Neuronal stem cell (in vitro differentiated cells): ENCODE data around the gene STAB2. TPM values are rescaled to one million over a fixed set of nuclear protein-coding genes. Genes with fewer than 3 reads are reported as not detected.

Experiments
- DNase-seq: peaks from one replicate; pipeline ENCODE4 v3.0.0-alpha.2; 2013; ENCODE audit warnings: low spot score
- H2AFZ ChIP-seq: one replicate; pipeline ENCODE4 v1.6.1; 2013; ENCODE audit warnings: mild to moderate bottlenecking, low read length, inconsistent platforms
- H2AK5ac ChIP-seq: 2 replicates; pipeline ENCODE4 v1.6.1; 2013; ENCODE audit warnings: low read depth, mild to moderate bottlenecking, inconsistent platforms, low read length, moderate library complexity, mixed read lengths
- H2BK120ac ChIP-seq: 2 replicates; pipeline ENCODE4 v1.6.1; 2013; ENCODE audit warnings: low read depth, mild to moderate bottlenecking, inconsistent platforms, low read length, moderate library complexity, mixed read lengths
- H2BK12ac ChIP-seq: one replicate; pipeline ENCODE4 v1.6.1; 2013; ENCODE audit warnings: low read length, inconsistent platforms
- H2BK15ac ChIP-seq: 2 replicates; pipeline ENCODE4 v1.6.1; 2013; ENCODE audit warnings: mild to moderate bottlenecking, low read length, inconsistent platforms, mixed read lengths
- H2BK5ac ChIP-seq: one replicate; pipeline ENCODE4 v1.6.1; 2013; ENCODE audit warnings: inconsistent platforms, mild to moderate bottlenecking, low read length, moderate library complexity
- H3K14ac ChIP-seq: one replicate; pipeline ENCODE4 v1.6.1; 2013; ENCODE audit warnings: low read length, inconsistent platforms
- H3K18ac ChIP-seq: 2 replicates; pipeline ENCODE4 v1.6.1; 2013; ENCODE audit warnings: low read length, inconsistent platforms
- H3K23ac ChIP-seq: 2 replicates; pipeline ENCODE4 v1.6.1; 2013; ENCODE audit warnings: low read depth, mild to moderate bottlenecking, mixed read lengths, low read length, inconsistent platforms; ENCODE audit not compliant: poor library complexity
- H3K27ac ChIP-seq: replicated peaks from 3 replicates; pipeline ENCODE4 v1.5.1; 2013; ENCODE audit warnings: low read length, inconsistent platforms
- H3K27me3 ChIP-seq, 3 experiments: 2 replicates each; pipeline ENCODE4 v1.6.1; 2013; ENCODE audit warnings: low read length in 3 of 3, mild to moderate bottlenecking in 2 of 3, inconsistent platforms in 1 of 3, low read depth in 1 of 3, mixed read lengths in 1 of 3, moderate library complexity in 1 of 3; ENCODE audit not compliant: control insufficient read depth in 3 of 3, insufficient read depth in 3 of 3
- H3K36me3 ChIP-seq, 2 donors: replicated peaks in 1 of 2; 2 replicates each; pipeline ENCODE4 v1.6.1; 2013; ENCODE audit warnings: low read length in 2 of 2; ENCODE audit not compliant: control insufficient read depth in 2 of 2, insufficient read depth in 2 of 2
- H3K4ac ChIP-seq: 2 replicates; pipeline ENCODE4 v1.6.1; 2013; ENCODE audit warnings: inconsistent platforms, mild to moderate bottlenecking, low read length, moderate library complexity
- H3K4me1 ChIP-seq, 2 donors: 1 replicate in 1 of 2; 2 replicates in 1 of 2; pipeline ENCODE4 v1.6.1; 2013; ENCODE audit warnings: low read length in 2 of 2, low read depth in 1 of 2; ENCODE audit not compliant: control insufficient read depth in 2 of 2, insufficient read depth in 1 of 2
- H3K4me2 ChIP-seq: one replicate; pipeline ENCODE4 v1.6.1; 2013; ENCODE audit warnings: mild to moderate bottlenecking, low read length, inconsistent platforms; ENCODE audit not compliant: insufficient read depth, poor library complexity, severe bottlenecking
- H3K4me3 ChIP-seq, 2 donors: 2 replicates each; pipeline ENCODE4 v1.5.1; 2013; ENCODE audit warnings: low read length in 2 of 2, mild to moderate bottlenecking in 2 of 2, inconsistent platforms in 1 of 2, moderate library complexity in 1 of 2
- H3K79me1 ChIP-seq: one replicate; pipeline ENCODE4 v1.6.1; 2013; ENCODE audit warnings: low read depth, mild to moderate bottlenecking, inconsistent platforms, low read length, moderate library complexity
- H3K9ac ChIP-seq: one replicate; pipeline ENCODE4 v1.6.1; 2013; ENCODE audit warnings: mild to moderate bottlenecking, low read depth, low read length, inconsistent platforms; ENCODE audit not compliant: poor library complexity
- H3K9me3 ChIP-seq, 2 donors: replicated peaks in 1 of 2; 2 replicates each; pipeline versions ENCODE3 to v1.6.1; 2013; ENCODE audit warnings: low read length in 2 of 2, mild to moderate bottlenecking in 2 of 2, inconsistent platforms in 1 of 2, low read depth in 1 of 2, mixed read lengths in 1 of 2, moderate library complexity in 1 of 2; ENCODE audit not compliant: control insufficient read depth in 2 of 2, insufficient read depth in 1 of 2
- H4K8ac ChIP-seq: one replicate; pipeline ENCODE4 v1.6.1; 2013; ENCODE audit warnings: low read depth, mild to moderate bottlenecking, inconsistent platforms, low read length, moderate library complexity
- H4K91ac ChIP-seq: one replicate; pipeline ENCODE4 v1.6.1; 2013; ENCODE audit warnings: low read length, low read depth, mild to moderate bottlenecking, inconsistent platforms; ENCODE audit not compliant: poor library complexity
- WGBS, 2 donors: extraction: QIAGEN DNeasy Blood & Tissue Kit; methylation state at CpG; one replicate each; pipeline ENCODE4 v1.1.7; 2013; ENCODE audit warnings: missing lambda C conversion rate in 2 of 2, mixed read lengths in 1 of 2; ENCODE audit not compliant: insufficient read length in 2 of 2, insufficient replicate concordance in 1 of 2; ENCODE audit errors: extremely low coverage in 2 of 2; 5-methylcytosine and 5-hydroxymethylcytosine counted together
- polyA plus RNA-seq, 2 experiments: library from polyadenylated mRNA; stranded (reverse); fragments of 200-250 nt; gene quantifications; one replicate each; pipeline ENCODE4 v1.2.3, GENCODE V29; 2013

The STAB2 gene
- not detected for polyA plus RNA-seq (2013, experiment 1 of 2)
- polyA plus RNA-seq (2013, experiment 2 of 2) = not detected

DNA sequence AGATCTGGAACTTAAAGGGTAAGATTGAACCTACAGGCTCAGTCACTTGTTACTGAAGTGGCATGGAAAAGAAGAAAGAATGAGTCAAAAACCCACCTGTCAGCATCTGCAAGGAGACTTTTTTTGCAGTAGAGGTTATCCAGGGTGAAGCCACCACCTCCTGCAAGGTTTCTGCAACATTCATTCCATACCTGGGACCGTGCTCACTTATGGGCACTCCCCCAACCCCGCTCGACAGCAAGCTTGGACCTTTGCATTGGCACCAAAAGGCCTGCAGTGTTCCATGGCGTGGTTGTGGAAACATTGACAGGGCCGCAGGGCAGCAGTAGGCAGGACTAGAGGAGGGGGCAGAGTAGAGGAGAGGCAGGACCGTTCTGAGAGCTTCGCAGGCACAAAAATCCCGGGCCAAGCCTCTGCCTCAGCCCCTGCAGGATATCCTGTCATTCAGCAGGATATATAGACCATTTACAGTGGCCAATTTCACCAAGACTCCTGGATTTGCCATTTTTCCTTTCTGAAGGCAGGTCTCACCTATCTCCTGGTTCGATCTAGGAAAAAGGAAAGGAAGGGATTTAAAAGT is at the start of gene STAB2:
Gene STAB2 (plus strand): TSS at position 483 of the 580 bp plus-strand sequence. CDS start 204 bp downstream, outside the sequence.
- H3K79me1 ChIP-seq = no peaks in the 10 kb centered on the region
- no peak within 1 kb of the TSS for H3K4me2 ChIP-seq
- no peak within 1 kb of the TSS for H3K14ac ChIP-seq
- H2BK15ac ChIP-seq = no peak within 1 kb of the TSS
- H3K4me3 ChIP-seq = no peak within 1 kb of the TSS
- H2AFZ ChIP-seq = no peak within 1 kb of the TSS
- no peak within 1 kb of the TSS for H4K8ac ChIP-seq
- H3K23ac ChIP-seq = no peak within 1 kb of the TSS
- no peak within 1 kb of the TSS for H3K27ac ChIP-seq
- no peaks in the 10 kb centered on the region for H3K27me3 ChIP-seq
- H3K4me1 ChIP-seq = no peaks in the 10 kb centered on the region
- no peak for DNase-seq
- H2BK12ac ChIP-seq = no peak within 1 kb of the TSS
- no peak within 1 kb of the TSS for H4K91ac ChIP-seq
- no peaks in the 10 kb centered on the region for H3K9me3 ChIP-seq
- H2AK5ac ChIP-seq = no peak within 1 kb of the TSS
- H2BK5ac ChIP-seq = no peak within 1 kb of the TSS
- H3K4ac ChIP-seq = no peak within 1 kb of the TSS
- H2BK120ac ChIP-seq = no peak within 1 kb of the TSS
- no peak within 1 kb of the TSS for H3K18ac ChIP-seq
- no peaks in the 10 kb centered on the region for H3K36me3 ChIP-seq
- no CpG with 5 or more reads among the region's 9 CpGs for WGBS, 2 donors
- peak within 1 kb of the TSS; percentile 63 for H3K9ac ChIP-seq

DNA sequence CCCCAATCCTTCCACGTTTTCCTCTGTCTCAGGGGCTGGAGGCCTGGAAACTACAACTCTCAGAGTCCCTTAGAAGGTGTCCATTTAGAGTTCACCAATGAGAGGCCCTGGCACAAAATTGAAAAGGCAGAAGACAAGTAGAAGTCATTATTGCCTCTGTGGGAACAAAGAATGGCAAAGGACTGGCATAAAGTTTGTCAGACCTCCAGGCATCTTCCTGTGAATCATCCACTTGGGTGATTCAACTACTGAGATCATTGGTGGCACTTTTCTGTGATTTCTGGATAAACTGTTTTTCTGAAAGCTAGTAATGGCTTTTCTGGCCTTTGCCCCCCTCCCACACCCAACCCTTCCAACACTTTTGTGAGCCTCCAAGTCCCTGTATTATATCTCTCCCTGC is 48.7 kb upstream of the STAB2 start:
- H3K9ac ChIP-seq = no peak overlapping the region
- no peak overlapping the region for H2AFZ ChIP-seq
- no peak overlapping the region for H3K4me2 ChIP-seq
- no peaks in the 10 kb centered on the region for H3K27me3 ChIP-seq
- H2BK12ac ChIP-seq = no peak overlapping the region
- H3K9me3 ChIP-seq = no peaks in the 10 kb centered on the region
- no peaks in the 10 kb centered on the region for H3K79me1 ChIP-seq
- WGBS, 2 donors = no CpG with 5 or more reads among the region's 1 CpG
- no peak overlapping the region for H4K8ac ChIP-seq
- DNase-seq = no peak
- H3K14ac ChIP-seq = no peak overlapping the region
- no peak overlapping the region for H3K18ac ChIP-seq
- no peak overlapping the region for H2BK5ac ChIP-seq
- no peak overlapping the region for H2BK15ac ChIP-seq
- H3K23ac ChIP-seq = no peak overlapping the region
- H3K4me1 ChIP-seq = no peaks in the 10 kb centered on the region
- no peaks in the 10 kb centered on the region for H3K36me3 ChIP-seq
- no peak overlapping the region for H3K27ac ChIP-seq
- H2AK5ac ChIP-seq = no peak overlapping the region
- no peak overlapping the region for H4K91ac ChIP-seq
- H3K4me3 ChIP-seq = no peak overlapping the region
- no peak overlapping the region for H3K4ac ChIP-seq
- H2BK120ac ChIP-seq = no peak overlapping the region

DNA sequence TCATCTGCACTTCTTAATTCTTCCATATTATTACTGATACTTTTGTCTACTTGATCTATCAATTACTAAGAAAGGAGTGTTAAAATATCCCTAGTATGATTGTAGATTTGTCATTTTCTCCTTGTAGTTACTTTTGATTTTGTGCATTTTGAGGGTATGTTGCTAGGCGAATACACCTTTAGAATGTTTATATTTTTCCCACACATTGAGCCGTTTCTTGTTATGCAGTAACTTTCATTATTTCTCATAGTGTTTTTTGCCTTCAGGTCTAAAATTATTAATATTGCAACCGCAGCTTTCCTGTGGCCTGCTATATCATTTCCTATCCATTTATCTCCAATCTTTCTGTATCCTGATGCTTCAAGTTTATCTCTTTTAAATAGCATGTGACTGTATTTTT is 46.8 kb upstream of the STAB2 start:
- no peak overlapping the region for H2BK12ac ChIP-seq
- no peak overlapping the region for H3K4me3 ChIP-seq
- H3K23ac ChIP-seq = no peak overlapping the region
- H3K14ac ChIP-seq = no peak overlapping the region
- H3K18ac ChIP-seq = no peak overlapping the region
- WGBS, 2 donors = no CpG with 5 or more reads among the region's 3 CpGs
- H3K79me1 ChIP-seq = no peaks in the 10 kb centered on the region
- H2BK15ac ChIP-seq = no peak overlapping the region
- H3K27ac ChIP-seq = no peak overlapping the region
- no peak overlapping the region for H3K4ac ChIP-seq
- no peaks in the 10 kb centered on the region for H3K27me3 ChIP-seq
- H3K4me2 ChIP-seq = no peak overlapping the region
- no peak overlapping the region for H3K9ac ChIP-seq
- no peaks in the 10 kb centered on the region for H3K4me1 ChIP-seq
- no peak for DNase-seq
- no peak overlapping the region for H2AK5ac ChIP-seq
- peaks cover 0 to 2% of the 10 kb centered on the region in 2 donors for H3K9me3 ChIP-seq
- H2BK120ac ChIP-seq = no peak overlapping the region
- no peaks in the 10 kb centered on the region for H3K36me3 ChIP-seq
- no peak overlapping the region for H4K91ac ChIP-seq
- H2BK5ac ChIP-seq = no peak overlapping the region
- H2AFZ ChIP-seq = no peak overlapping the region
- H4K8ac ChIP-seq = no peak overlapping the region

GRCh38 chr12:103542078-103542477 is 45.0 kb upstream of the STAB2 start:
- H2BK12ac ChIP-seq = no peak overlapping the region
- no peak overlapping the region for H2BK15ac ChIP-seq
- peaks cover 0 to 2% of the 10 kb centered on the region in 2 donors for H3K9me3 ChIP-seq
- WGBS, 2 donors = no CpG with 5 or more reads among the region's 3 CpGs
- no peaks in the 10 kb centered on the region for H3K36me3 ChIP-seq
- H4K91ac ChIP-seq = no peak overlapping the region
- no peak overlapping the region for H3K9ac ChIP-seq
- no peak overlapping the region for H3K4ac ChIP-seq
- H3K4me2 ChIP-seq = no peak overlapping the region
- H3K27me3 ChIP-seq = no peaks in the 10 kb centered on the region
- no peak overlapping the region for H4K8ac ChIP-seq
- H3K4me1 ChIP-seq = no peaks in the 10 kb centered on the region
- H3K14ac ChIP-seq = no peak overlapping the region
- H2AK5ac ChIP-seq = no peak overlapping the region
- no peak overlapping the region for H2BK5ac ChIP-seq
- H3K27ac ChIP-seq = no peak overlapping the region
- H3K23ac ChIP-seq = no peak overlapping the region
- H2BK120ac ChIP-seq = no peak overlapping the region
- no peak overlapping the region for H2AFZ ChIP-seq
- DNase-seq = no peak
- H3K4me3 ChIP-seq = no peak overlapping the region
- no peaks in the 10 kb centered on the region for H3K79me1 ChIP-seq
- no peak overlapping the region for H3K18ac ChIP-seq
